ENCODE measurements around the gene SOX10.
"Not testable (repeated sequence)": the region's sequence is repeated elsewhere in the genome, so short reads cannot be mapped to it uniquely, and the experiment has no call there.

The SOX10 gene

GRCh38 chr22:37967637-37968451, 16.5 kb downstream of the SOX10 start:
- Histone ChIP-seq H3K9ac (ENCODE audit: low read depth, low read length) (no peak overlapping the region), H3K4me3 (ENCODE audit: low read length) (no peak overlapping the region), H3K36me3 (ENCODE audit: insufficient read depth, low read depth, low read length) (peaks cover 38% of the 10 kb centered on the region), H3K27ac (ENCODE audit: low read length) (no peak overlapping the region), H3K4me1 (ENCODE audit: insufficient read depth, low read length) (peaks cover 9% of the 10 kb centered on the region; the same call in 1 of the 2 replicates), H3K9me3 (ENCODE audit: insufficient read depth, low read depth, low read length) (no peaks in the 10 kb centered on the region), H3K27me3 (ENCODE audit: insufficient read depth, low read length) (no peaks in the 10 kb centered on the region)

- H3K9me3 ChIP-seq (ENCODE audit: insufficient read depth, low read depth, low read length), result no peaks in the 10 kb centered on the region
- peaks cover 6% of the 10 kb centered on the region; the same call in 1 of the 2 replicates for H3K4me1 ChIP-seq (ENCODE audit: insufficient read depth, low read length)
- H3K27me3 ChIP-seq (ENCODE audit: insufficient read depth, low read length), result no peaks in the 10 kb centered on the region
- H3K27ac ChIP-seq (ENCODE audit: low read length), result no peak overlapping the region
- H3K36me3 ChIP-seq (ENCODE audit: insufficient read depth, low read depth, low read length), result peaks cover 41% of the 10 kb centered on the region
- no peak overlapping the region for H3K9ac ChIP-seq (ENCODE audit: low read depth, low read length)
- H3K4me3 ChIP-seq (ENCODE audit: low read length), result no peak overlapping the region
Measured at GRCh38 chr22:37967147-37967546, 17.2 kb downstream of the SOX10 start.

DNA sequence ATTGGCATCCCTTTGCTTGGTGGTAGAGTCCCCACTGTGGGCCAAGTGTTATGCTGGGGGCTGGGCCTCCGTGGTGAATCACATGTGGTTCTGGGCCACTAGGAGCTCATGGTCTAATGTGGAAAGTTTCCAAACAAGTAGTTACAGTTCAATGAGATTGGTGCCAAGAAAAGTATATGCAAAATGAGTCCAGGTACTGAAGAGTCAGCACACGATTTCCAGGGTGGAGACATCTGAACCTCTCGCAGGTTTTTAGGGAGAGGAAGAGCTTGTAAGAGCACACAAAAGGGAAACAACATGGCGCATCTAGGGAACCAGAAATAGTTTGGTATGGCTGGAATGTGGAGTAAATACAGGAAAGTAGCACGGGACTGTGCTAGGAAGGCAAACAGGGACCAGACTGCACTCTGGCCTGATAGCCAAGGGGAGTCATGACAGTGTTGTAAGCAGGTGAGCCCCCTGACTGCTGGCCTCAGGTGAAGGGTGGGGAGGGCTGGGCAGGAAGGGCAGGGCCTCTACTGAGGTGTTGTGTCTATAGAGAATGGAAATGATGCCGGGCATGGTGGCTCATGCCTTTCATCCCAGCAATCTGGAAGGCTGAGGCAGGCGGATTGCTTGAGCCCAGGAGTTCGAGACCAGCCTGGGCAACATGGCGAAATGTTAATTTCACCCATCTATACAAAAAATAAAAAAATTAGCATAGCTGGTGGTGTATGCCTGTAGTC, 18.3 kb downstream of the SOX10 start:
- Histone ChIP-seq H3K27ac (ENCODE audit: low read length) (no peak overlapping the region), H3K27me3 (ENCODE audit: insufficient read depth, low read length) (no peaks in the 10 kb centered on the region), H3K36me3 (ENCODE audit: insufficient read depth, low read depth, low read length) (peaks cover 52% of the 10 kb centered on the region), H3K4me3 (ENCODE audit: low read length) (no peak overlapping the region), H3K4me1 (ENCODE audit: insufficient read depth, low read length) (no peaks in the 10 kb centered on the region; the same call in 1 of the 2 replicates), H3K9me3 (ENCODE audit: insufficient read depth, low read depth, low read length) (no peaks in the 10 kb centered on the region), H3K9ac (ENCODE audit: low read depth, low read length) (no peak overlapping the region)

DNA sequence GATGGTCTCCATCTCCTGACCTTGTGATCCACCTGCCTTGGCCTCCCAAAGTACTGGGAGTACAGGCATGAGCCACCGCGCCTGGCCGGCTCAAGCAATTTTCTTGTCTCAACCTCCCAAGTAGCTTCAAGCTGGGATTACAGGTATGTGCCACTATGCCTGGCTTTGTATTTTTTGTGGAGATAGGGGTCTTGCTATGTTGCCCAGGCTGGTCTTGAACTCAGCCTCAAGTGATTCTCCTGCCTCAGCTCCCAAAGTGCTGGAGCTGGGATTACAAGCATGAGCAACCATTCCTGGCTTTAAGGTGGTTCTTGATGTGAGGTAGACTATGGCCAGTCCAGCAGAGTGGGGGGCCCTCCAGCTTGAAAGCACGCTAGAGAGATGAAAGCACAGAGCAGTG, 23.3 kb downstream of the SOX10 start:
- Histone ChIP-seq H3K27me3 (ENCODE audit: insufficient read depth, low read length) (no peaks in the 10 kb centered on the region), H3K36me3 (ENCODE audit: insufficient read depth, low read depth, low read length) (peaks cover 73% of the 10 kb centered on the region), H3K27ac (ENCODE audit: low read length) (no peak overlapping the region), H3K9ac (ENCODE audit: low read depth, low read length) (no peak overlapping the region), H3K9me3 (ENCODE audit: insufficient read depth, low read depth, low read length) (no peaks in the 10 kb centered on the region), H3K4me1 (ENCODE audit: insufficient read depth, low read length) (no peaks in the 10 kb centered on the region; the same call in 1 of the 2 replicates), H3K4me3 (ENCODE audit: low read length) (no peak overlapping the region)

DNA sequence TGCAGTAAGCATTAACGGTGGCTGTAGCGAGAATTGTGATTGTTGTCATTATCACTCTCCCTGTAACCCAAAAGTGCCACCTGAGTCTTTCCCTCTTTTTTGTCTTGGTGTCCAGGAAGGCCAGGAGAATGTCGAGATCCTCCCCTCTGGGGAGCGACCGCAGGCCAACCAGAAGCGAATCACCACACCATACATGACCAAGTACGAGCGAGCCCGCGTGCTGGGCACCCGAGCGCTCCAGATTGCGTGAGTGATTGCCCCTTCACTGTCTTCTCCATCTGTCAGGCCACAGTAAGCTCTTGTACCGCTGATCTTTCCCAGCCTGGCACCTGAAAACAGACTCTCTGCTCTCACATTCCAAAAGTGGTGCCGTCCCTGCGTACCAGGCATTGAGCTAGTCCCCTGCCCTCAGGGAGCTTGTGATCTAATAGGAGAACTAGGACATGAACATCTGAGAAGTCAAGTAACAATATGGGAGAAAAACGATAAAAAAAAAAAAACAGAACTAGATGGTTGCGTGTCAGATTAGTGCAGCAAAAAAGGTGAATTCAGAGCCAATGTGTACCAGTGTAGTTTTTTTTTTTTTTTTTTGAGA, 25.0 kb downstream of the SOX10 start:
- peaks cover 4% of the 10 kb centered on the region; the same call in 1 of the 2 replicates for H3K4me1 ChIP-seq (ENCODE audit: insufficient read depth, low read length)
- no peak overlapping the region for H3K27ac ChIP-seq (ENCODE audit: low read length)
- no peak overlapping the region for H3K9ac ChIP-seq (ENCODE audit: low read depth, low read length)
- no peaks in the 10 kb centered on the region for H3K27me3 ChIP-seq (ENCODE audit: insufficient read depth, low read length)
- H3K9me3 ChIP-seq (ENCODE audit: insufficient read depth, low read depth, low read length), result no peaks in the 10 kb centered on the region
- H3K4me3 ChIP-seq (ENCODE audit: low read length), result no peak overlapping the region
- H3K36me3 ChIP-seq (ENCODE audit: insufficient read depth, low read depth, low read length), result peaks cover 68% of the 10 kb centered on the region

GRCh38 chr22:37957232-37957631, 27.1 kb downstream of the SOX10 start:
- Histone ChIP-seq H3K9ac (ENCODE audit: low read depth, low read length) (no peak overlapping the region), H3K36me3 (ENCODE audit: insufficient read depth, low read depth, low read length) (peaks cover 57% of the 10 kb centered on the region), H3K9me3 (ENCODE audit: insufficient read depth, low read depth, low read length) (no peaks in the 10 kb centered on the region)

GRCh38 chr22:37955825-37956397, 28.4 kb downstream of the SOX10 start:
- not testable (repeated sequence) for H3K4me3 ChIP-seq (ENCODE audit: low read length); H3K9me3 ChIP-seq (ENCODE audit: insufficient read depth, low read depth, low read length); H3K4me1 ChIP-seq (ENCODE audit: insufficient read depth, low read length); H3K9ac ChIP-seq (ENCODE audit: low read depth, low read length); H3K27ac ChIP-seq (ENCODE audit: low read length)
- Histone ChIP-seq H3K36me3 (ENCODE audit: insufficient read depth, low read depth, low read length) (peaks cover 43% of the 10 kb centered on the region), H3K27me3 (ENCODE audit: insufficient read depth, low read length) (peaks cover 15% of the 10 kb centered on the region)

More at GRCh38 chr22:37957232-37957631, 27.1 kb downstream of the SOX10 start:
- Histone ChIP-seq H3K27me3 (ENCODE audit: insufficient read depth, low read length) (peaks cover 10% of the 10 kb centered on the region), H3K4me3 (ENCODE audit: low read length) (no peak overlapping the region), H3K27ac (ENCODE audit: low read length) (no peak overlapping the region), H3K4me1 (ENCODE audit: insufficient read depth, low read length) (peaks cover 4% of the 10 kb centered on the region)

- Histone ChIP-seq H3K36me3 (ENCODE audit: insufficient read depth, low read depth, low read length) (peaks cover 31% of the 10 kb centered on the region), H3K9me3 (ENCODE audit: insufficient read depth, low read depth, low read length) (no peaks in the 10 kb centered on the region), H3K27ac (ENCODE audit: low read length) (no peak overlapping the region), H3K4me1 (ENCODE audit: insufficient read depth, low read length) (peaks cover 4% of the 10 kb centered on the region), H3K9ac (ENCODE audit: low read depth, low read length) (peak overlapping the region; percentile 95; the same call in 1 of the 2 replicates), H3K27me3 (ENCODE audit: insufficient read depth, low read length) (peaks cover 15% of the 10 kb centered on the region), H3K4me3 (ENCODE audit: low read length) (peak overlapping the region; percentile 99)
Measured at GRCh38 chr22:37954686-37955085, 29.7 kb downstream of the SOX10 start.

DNA sequence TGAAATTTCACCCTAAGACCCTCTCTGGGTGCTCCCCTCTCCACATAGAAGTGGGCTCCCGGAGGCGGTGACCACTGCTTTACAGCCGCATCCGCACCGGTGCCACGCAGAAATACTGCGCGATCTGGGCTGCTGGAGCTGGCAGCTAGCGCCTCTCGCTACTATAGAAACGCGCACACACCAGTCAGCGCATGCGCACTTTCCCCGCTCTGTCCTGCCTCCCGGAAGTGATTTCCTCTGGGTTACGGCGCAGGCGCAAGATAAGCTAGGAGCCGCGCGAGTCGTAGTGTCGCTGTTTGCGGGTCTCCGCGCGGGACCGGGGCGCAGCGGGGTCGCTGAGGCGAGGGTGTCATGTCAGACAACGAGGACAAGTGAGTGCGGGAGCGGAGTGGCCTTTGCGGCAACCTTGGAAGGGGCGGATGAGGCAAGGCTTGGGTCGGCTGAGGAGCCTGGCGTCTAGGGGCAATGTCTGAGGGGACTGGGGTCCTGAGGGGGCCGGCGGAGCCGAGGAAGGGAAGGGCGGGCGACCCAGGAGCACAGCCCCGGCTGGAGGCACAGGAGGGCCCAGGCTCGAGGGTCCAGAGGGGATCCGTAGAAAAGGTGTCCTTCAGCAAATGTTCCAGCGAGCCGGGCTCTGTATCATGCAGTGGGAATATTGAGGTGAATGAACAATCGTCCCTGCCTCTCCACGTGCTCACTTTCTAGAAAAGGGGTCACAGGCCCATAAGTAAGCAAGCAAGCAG, 30.7 kb downstream of the SOX10 start, which contains the start of the genes C22orf23 and POLR2F:
C22orf23 (minus strand) TSS at position 165 of the 743 bp plus-strand sequence. CDS start 452 bp downstream, outside the sequence.
POLR2F (plus strand) TSS at position 263 of the 743 bp plus-strand sequence; CDS start at position 352, 89 bp downstream.
- Histone ChIP-seq H3K4me3 (ENCODE audit: low read length) (peak within 1 kb of the TSS; percentile 99), H3K4me1 (ENCODE audit: insufficient read depth, low read length) (peaks cover 4% of the 10 kb centered on the region), H3K9ac (ENCODE audit: low read depth, low read length) (peak within 1 kb of the TSS; percentile 95), H3K36me3 (ENCODE audit: insufficient read depth, low read depth, low read length) (peaks cover 20% of the 10 kb centered on the region), H3K9me3 (ENCODE audit: insufficient read depth, low read depth, low read length) (no peaks in the 10 kb centered on the region), H3K27me3 (ENCODE audit: insufficient read depth, low read length) (peaks cover 15% of the 10 kb centered on the region), H3K27ac (ENCODE audit: low read length) (peak within 1 kb of the TSS; percentile 55)

DNA sequence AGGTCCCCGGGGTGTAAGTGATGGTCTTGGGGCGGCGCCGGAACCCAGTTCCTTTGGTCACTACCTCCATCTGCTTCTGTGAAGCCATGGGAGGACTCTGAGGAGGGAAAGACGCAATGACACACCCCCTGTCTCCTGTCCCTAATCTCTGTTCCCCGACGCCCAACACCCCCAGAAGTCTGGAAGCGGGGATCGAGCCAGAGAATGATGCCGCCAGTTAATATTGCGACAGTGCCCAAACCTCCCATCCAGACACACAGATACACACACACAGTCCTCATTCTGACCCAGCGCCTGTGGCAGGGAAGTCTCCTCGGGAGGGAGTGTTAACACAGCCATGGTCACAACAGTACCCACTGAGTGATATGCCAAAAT, 31.3 kb downstream of the SOX10 start:
- H3K9ac ChIP-seq (ENCODE audit: low read depth, low read length), result peak overlapping the region; percentile 45; the same call in 1 of the 2 replicates
- peaks cover 4% of the 10 kb centered on the region for H3K4me1 ChIP-seq (ENCODE audit: insufficient read depth, low read length)

DNA sequence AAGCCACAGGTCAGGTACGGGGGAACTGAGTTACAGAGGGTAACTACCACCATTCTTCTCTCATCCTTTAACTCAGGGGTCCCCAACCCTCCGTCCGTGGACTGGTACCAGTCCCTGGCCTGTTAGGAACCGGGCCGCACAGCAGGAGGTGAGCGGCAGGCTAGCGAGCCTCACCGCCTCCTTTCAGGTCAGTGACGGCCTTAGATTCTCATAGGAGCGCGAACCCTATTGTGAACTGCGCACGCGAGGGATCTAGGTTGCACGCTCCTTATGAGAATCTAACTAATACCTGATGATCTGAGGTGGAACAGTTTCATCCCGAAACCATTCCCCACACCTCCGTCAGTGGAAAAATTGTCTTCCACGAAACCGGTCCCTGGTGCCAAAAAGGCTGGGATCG, 31.7 kb downstream of the SOX10 start:
- Histone ChIP-seq H3K27me3 (ENCODE audit: insufficient read depth, low read length) (peaks cover 15% of the 10 kb centered on the region), H3K36me3 (ENCODE audit: insufficient read depth, low read depth, low read length) (peaks cover 12% of the 10 kb centered on the region), H3K4me3 (ENCODE audit: low read length) (peak overlapping the region; percentile 99)
- H3K9ac ChIP-seq (ENCODE audit: low read depth, low read length); H3K9me3 ChIP-seq (ENCODE audit: insufficient read depth, low read depth, low read length); H3K27ac ChIP-seq (ENCODE audit: low read length); H3K4me1 ChIP-seq (ENCODE audit: insufficient read depth, low read length): not testable (repeated sequence)

More for the DNA sequence above, 31.3 kb downstream of the SOX10 start:
- no peaks in the 10 kb centered on the region for H3K9me3 ChIP-seq (ENCODE audit: insufficient read depth, low read depth, low read length)
- peaks cover 15% of the 10 kb centered on the region for H3K27me3 ChIP-seq (ENCODE audit: insufficient read depth, low read length)
- H3K27ac ChIP-seq (ENCODE audit: low read length), result no peak overlapping the region
- H3K4me3 ChIP-seq (ENCODE audit: low read length), result peak overlapping the region; percentile 99
- peaks cover 15% of the 10 kb centered on the region for H3K36me3 ChIP-seq (ENCODE audit: insufficient read depth, low read depth, low read length)

All from iPS-20b (cell line).